DMS 273 treated with DMSO at 0.1 percent for 48 hours (cell line): ENCODE data around the gene USF3.
A peak's percentile ranks its signal among the peaks of the same experiment; 100 is the strongest.

ENCODE experiments used
- DNase-seq: peaks from one replicate; lab custom pipeline; 2025; lab: John Stamatoyannopoulos, UW

The USF3 gene, protein sequence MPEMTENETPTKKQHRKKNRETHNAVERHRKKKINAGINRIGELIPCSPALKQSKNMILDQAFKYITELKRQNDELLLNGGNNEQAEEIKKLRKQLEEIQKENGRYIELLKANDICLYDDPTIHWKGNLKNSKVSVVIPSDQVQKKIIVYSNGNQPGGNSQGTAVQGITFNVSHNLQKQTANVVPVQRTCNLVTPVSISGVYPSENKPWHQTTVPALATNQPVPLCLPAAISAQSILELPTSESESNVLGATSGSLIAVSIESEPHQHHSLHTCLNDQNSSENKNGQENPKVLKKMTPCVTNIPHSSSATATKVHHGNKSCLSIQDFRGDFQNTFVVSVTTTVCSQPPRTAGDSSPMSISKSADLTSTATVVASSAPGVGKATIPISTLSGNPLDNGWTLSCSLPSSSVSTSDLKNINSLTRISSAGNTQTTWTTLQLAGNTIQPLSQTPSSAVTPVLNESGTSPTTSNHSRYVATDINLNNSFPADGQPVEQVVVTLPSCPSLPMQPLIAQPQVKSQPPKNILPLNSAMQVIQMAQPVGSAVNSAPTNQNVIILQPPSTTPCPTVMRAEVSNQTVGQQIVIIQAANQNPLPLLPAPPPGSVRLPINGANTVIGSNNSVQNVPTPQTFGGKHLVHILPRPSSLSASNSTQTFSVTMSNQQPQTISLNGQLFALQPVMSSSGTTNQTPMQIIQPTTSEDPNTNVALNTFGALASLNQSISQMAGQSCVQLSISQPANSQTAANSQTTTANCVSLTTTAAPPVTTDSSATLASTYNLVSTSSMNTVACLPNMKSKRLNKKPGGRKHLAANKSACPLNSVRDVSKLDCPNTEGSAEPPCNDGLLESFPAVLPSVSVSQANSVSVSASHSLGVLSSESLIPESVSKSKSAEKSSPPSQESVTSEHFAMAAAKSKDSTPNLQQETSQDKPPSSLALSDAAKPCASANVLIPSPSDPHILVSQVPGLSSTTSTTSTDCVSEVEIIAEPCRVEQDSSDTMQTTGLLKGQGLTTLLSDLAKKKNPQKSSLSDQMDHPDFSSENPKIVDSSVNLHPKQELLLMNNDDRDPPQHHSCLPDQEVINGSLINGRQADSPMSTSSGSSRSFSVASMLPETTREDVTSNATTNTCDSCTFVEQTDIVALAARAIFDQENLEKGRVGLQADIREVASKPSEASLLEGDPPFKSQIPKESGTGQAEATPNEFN (N-terminal part only)

DNA sequence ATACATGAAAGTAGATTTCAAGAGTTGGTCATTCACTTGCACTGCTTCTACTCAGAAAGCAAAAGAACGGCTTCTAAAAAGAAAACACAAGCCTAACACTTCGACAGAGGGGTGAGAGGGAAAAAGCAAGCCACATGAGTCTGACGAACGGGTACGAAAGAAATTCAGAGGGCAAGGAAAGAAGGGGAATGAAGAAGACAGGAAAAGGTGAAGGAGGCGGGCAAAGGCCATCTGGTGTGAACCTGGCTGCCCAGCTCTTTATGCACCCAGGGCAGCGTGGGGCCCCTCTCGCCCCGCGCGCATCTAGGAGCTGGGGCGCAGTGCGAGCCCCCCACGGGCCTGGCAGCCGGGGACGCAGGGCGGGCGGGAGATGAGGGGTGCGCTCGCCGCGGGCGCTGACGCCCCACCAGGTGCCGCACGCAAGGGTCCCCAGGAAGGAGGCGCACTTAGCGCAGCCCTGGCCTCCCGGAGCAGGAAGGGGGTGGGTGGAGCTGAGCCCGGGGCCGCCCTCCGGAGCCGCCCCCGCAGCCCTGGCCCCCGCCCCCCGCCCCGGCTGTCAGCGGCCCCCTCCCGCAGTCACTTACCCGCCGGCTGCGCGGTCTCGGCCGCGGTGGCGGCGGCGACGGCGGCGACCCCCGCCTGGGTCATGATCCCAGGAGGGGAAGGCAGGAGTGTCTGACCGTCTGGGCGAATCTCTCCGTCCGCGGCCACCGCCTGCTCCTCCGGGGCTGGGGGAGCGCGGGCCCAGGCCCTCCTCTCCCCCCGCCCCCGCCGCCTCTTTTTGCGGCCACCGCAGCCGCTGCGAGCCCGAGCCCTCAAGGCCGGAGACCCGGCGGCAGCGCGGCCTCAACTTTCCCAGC is at the start of gene USF3:
USF3 (minus strand) TSS at position 857 of the 860 bp plus-strand sequence. CDS start 21,764 bp downstream, outside the sequence.
- DNase-seq = peak; percentile 65

DNA sequence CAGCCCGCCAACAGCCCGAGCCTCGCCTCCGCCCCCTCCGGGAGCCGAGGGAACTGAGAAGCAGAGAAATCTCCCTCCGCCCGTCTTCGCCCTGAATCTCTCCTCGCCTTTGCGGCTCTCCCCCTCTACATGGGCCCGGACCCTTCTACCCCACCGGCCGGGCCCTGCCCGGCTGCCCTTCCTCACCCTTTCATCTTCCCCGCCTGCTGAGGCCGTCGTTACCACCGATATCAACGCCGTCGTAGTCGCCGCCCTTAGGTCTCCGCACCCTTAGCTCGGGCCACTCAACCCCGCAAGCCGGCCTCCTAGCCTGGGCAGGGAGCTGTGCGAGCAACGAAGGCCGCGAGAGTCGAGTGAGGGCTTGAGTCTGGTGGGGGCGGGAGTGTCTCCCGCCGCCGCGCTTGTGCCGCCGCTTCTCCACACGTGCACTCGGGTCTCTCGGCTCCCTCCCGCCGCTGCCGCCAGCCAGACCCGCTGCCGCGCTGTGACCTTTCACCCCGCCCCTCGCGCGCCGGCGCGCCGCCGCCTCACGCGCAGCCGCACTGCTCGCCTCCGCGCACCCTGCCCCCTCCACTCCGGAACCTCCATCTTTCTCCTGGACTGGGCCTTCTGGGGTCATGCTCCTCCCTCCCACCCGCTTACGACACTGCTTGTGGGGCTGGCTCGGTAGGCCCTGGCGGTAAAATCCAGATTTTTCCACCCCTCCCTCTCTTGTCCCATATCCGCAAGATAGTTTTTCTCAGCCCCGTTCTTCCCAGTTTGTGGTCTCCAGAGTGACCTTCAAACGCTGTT is 49.5 kb upstream of the USF3 start, which contains the start of gene NAA50:
NAA50 (minus strand) TSS at position 494 of the 792 bp plus-strand sequence; CDS start at position 194, 300 bp downstream.
- peak; percentile 95 for DNase-seq

DNA sequence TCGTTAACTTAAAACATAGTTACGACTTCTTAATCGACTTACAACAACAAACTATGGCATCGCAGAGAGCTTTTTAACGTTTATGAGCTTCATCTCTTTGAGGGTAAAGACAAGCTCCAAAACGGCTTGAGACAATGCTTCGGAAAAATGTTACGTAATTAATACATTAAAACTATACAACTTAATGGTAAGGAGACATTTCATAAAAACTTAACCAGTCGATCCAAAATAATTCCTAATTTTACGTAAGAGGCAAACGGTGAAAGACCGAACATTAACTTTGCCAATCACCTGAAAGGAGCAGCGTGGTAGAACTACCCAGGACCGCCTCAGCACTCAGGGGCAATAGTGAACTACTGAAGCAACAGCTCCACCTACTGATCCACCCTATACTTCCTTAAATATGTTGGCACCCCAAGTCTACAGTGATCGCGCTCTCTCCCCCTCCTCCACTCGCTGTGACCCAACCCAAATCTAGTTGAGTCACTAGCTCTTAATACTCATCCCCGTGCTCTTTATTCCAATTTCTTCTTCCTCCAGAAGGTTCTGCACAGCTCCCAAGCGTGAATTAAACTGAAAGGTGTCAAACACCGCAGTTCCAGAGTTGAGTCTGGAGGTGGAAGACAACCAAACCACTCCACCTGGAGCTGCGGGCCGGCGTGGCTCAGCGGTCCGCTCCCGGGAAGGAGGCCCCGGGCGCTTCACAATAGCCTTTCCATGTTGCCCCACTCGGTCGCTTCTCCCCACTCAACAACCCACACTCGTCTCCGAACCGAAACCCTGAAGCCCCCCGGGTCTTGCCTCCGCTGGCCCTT is 48.7 kb upstream of the USF3 start:
- DNase-seq = peak; percentile 85

DNA sequence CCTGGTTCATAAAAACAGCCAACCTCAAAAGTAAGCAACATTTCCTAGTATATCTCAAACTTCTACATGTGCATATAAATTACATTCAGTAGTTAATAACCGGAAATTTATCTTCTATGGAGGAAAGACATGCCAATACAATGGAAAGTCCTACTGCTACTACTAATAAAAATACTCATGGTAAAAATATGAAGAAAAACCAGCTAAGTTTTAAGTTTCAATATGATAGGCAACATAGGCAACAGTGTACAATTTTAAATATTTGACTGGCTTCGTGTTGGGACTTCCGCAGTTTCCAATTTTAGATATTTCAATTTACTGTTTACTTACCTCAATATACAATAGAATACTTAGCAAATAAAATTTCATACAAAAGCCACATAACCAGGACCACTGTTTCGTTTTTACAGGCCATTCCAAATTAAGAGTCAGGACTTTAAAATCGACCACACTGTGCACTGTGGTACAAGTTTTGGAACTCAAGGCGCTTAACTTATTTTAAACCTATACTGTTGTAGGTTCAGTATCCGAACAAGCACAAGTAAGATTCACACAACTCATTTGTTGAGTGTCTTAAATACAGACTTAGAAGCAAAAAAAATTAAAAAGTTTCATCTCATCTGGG is 46.7 kb upstream of the USF3 start:
- DNase-seq = no peak

DNA sequence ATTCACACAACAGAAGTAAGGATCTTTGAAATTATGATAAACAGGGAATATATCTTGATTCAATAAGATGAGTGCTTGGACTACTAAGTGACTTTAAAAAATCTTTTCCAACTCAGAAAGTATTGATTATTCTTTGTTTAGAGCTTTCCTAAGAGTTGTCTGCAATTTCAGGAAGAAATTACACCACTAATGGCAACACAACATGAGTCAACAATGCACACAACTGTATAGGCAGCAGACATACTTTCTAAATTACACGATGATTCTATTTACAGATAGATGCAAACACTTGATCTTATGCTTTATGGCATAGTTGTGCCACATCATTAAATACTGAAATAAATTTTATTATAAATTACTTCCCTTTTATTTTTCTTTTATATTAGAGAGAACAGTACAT is 45.2 kb upstream of the USF3 start:
- DNase-seq = no peak

DNA sequence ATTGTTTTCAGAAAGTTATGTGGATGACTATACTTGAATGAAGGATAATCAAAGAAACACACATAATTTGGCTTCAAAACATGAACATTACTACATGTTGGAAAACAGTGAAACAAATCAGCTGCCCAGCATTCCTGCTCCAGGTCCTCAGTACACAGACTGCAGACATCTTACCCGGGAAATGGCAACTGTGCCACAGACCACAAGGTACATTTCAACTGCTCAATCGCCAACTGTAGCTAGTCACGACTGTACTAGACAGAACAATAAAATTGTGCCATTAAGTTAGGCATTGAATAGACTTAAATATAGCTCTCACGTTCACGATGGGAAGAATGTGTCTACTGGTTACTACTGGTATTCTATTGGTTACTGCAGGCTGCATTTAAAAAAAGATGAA is 44.6 kb upstream of the USF3 start:
- DNase-seq = no peak

DNA sequence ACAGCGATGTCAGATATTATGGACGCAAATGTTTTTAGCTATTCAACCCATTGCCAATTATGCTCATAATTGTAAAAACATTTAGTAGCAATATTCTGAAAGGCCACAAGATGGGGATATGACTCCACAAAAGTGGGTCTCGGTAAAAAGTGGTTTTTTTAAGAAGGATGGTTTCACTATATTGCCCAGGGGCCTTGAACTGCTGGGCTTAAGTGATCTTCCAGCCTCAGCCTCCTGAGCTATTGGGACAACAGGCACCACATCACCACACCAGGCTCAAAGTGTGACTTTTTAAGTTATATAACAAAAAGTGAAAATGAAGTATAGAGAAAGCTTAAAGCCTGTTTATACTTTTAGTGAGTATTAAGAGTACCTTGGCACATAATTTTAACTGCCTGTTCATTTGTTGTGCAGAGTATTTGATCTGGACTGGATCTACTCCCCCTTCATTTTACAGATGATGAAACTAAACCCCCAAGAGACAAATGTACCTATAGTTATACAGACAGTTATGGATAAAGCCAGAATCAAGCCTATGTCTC is 40.2 kb upstream of the USF3 start:
- no peak for DNase-seq

DNA sequence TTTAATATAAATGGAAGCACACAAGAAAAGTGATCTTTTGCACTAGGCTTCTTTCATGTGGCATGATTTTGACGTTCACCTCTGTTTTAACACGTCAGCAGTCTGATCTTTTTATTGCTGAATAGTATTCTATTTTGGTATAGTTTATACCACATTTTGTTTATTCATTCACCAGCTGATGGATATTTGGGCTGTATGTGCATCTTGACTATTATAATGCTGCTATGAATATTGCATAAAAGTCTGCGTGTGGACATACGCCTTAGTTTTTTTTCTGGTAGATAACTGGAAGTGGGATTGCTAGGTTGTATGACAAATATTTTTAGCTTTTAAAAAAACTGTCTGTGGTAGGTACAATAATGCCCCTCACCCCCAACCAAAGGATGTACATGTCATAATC is 35.3 kb upstream of the USF3 start:
- DNase-seq = no peak

DNA sequence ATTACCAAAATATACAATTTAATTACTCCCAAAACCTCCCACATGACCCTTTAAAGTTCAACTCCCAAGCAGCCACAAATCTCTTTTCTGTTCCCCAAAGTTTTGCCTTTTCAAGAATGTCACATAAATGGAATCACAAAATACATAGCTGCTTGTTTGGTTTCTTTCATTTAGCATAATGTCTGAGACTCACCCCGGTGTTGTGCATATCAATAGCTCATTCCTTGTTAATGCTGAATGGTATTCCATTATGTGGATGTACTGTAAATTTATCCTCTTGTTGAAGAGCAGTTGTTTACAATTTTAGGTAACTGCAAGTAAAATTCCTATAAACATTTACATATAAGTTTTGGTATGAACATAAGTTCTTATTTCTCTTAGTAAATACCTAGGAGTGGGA is 34.1 kb upstream of the USF3 start:
- no peak for DNase-seq

DNA sequence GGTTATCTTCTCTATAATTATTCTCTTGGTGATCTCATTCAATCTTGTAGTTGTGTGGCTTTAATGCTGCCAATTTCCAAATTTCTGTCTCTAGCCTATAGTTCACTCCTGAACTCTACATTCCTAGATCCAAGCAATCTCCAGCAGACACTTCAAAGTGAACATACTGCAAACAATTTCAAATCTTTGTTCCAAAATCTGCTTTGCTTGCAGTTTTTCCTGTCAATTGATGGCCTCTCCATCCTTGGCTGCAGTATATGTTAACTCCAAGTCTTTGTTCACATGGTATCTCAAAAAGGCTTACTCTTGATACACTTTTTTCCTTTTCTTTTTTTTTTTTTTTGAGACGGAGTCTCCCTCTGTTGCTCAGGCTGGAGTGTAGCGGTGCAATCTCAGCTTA is 32.2 kb upstream of the USF3 start:
- no peak for DNase-seq

DNA sequence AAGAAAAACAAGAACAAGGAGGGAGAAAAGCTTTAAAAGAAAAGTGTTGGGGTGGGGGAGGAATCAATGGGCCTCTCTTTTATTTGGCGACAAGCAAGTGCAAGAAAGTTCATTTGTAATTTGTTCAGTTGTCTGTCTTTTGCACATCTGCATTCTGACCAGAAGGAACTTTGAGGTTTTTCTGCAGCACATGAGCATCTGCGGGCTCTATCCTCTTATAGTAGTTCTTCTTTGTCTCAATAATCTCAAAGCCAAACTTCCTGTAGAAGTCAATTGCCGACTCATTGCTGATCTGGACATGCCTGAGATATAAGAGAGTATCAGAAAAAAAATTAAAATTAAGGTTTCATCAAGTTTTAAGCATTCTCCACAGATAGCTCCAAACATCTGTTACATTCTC is 25.2 kb upstream of the USF3 start:
- no peak for DNase-seq

DNA sequence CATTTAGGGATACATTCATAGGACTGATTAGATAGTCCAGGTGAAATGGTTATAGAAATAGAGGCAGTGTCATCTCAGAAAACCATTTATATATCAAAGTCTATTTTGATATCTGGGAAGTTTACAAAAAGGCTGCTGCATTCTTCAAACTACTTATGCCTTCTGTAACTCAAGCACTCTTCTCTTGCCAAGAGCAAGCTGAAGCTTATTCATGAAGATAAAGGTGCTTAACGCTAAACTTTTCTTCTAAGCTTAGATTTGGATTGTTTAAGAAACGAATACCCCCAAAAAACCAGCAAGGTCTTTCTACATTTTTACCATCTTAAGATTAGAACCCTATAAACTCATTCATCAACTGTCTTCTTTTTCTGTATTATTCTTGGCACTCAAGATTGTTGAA is 23.3 kb upstream of the USF3 start:
- DNase-seq = no peak

DNA sequence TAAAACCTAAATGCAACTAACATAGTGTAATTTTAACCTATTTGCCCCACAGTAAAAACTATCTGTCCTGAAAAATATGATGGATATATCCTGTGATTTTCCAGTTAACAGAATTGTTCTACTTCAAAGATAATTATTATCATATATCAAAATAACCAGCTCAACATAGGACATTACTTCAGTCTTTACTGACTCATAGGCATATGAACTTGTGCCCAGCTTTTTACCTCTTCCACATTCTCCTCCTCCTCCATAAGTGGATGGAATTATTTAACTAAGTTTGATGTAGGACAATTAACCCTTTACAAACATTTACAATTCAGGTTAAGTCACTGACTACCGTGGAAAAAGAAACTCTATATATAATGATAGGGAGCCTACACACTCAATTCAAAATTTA is 22.9 kb upstream of the USF3 start:
- no peak for DNase-seq

DNA sequence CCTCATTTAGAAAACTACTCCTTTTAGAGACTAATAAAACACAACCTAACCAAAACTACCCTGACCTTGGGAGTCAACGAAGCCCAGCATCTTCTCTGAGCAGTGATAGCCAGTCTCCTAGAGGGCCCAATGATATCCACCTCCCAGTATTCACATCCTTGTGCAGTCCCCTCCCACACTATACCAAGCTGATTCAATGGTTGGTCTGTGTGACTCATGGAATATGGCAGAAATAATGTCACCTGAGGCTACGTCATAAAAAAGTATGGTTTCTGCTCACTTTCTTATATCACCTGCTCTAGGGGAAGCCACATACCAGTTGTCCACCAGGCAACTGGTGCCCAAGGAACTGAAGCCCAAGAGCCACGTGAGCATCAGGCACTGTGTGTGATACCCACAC is 21.4 kb upstream of the USF3 start:
- no peak for DNase-seq

DNA sequence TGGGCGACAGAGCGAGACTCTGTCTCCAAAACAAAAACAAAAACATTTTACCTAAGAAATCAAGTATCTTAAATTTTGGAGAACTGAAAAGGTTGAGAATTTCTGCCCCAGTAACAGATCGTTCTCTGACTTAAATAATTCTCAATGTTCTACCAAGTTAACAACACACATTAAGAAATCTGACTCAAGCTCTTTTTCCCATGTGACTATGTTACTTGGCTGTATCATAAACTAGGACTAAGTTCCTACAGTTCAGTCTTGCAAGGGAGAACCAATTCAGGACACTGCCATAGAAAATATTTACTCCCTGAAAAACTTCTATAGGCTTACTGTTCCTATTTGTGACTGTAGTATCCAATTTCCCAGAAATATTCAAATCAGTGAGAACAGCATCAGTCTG is 20.9 kb upstream of the USF3 start:
- DNase-seq = no peak

DNA sequence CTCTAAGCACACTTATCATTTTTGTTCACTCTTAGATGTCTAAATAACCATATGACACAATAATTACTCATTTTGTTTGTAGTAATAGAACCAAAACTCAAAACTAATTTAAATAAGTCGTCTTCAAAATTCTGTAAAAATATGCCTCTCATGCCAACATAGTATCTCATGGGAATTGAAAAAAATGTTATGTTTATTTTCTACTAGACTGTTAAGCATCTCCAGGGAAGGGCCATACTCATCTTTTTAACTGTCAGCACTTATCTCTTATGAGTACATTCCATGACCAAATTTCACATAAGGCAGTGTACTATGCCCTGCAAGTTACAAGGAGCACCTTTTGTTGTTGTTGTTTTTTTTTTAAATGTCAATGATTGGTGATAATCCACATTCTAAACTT is 18.3 kb upstream of the USF3 start:
- no peak for DNase-seq

DNA sequence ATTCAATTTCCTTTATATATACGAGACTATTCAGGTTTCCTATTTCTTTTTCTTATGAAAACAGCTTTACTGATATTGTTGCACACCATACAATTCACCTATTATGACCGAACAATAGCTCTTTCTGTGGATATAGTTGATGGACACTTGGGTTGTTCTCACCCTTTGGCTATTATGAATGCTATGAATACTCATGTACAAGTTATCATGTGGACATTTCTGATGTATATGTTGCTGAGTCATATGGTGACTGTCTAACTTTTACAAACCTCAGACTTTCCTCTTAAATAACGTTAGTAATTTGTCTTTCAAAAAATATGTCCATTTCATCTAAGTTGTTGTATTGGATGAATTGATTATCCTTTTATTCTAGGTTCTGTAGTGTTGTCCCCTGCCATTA is 15.7 kb upstream of the USF3 start:
- no peak for DNase-seq

DNA sequence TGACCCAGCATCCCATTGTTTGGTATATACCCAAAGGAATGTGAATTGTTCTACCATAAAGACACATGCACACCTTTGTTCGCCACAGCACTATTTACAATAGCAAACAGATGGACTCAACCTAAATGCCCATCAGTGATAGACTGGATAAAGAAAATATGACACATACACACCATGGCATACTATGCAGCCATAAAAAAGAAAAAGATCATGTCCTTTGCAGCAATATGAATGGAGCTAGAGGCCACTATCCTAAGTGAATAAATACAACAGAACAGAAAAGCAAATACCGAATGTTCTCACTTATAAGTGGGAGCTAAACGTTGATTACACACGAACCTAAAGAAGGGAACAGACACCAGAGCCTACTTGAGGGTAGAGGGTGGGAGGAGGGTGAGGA is 11.4 kb upstream of the USF3 start:
- no peak for DNase-seq

DNA sequence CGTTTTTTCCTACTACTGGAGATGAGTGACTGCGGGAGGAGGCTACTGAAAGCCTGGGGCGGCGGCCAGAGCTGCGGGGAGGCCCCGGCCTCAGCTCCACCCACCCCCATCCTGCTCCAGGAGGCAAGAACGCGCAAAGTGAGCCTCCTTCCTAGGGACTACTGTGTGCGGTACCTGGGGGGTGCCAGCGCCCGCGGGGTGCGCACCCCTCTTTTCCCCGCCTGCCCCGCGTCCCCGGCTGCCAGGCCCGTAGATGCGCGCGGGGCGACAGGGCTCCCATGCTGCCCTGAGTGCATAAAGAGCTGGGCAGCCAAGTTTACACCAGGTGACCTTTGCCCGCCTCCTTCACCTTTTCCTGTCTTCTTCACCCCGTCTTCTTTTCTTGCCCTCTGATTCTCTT is 2.5 kb upstream of the USF3 start:
- no peak for DNase-seq
